SH-SY5Y (cell line): ENCODE data around the gene RARB.

ENCODE experiments used
- GATA2 ChIP-seq: IDR thresholded peaks from 2 replicates; pipeline ENCODE4 v1.6.1; 2011; ENCODE audit warnings: mild to moderate bottlenecking, low read depth, low read length
- GATA3 ChIP-seq: IDR thresholded peaks from 2 replicates; pipeline ENCODE4 v1.6.1; 2011; ENCODE audit warnings: low read depth, mild to moderate bottlenecking, low read length, moderate library complexity

DNA sequence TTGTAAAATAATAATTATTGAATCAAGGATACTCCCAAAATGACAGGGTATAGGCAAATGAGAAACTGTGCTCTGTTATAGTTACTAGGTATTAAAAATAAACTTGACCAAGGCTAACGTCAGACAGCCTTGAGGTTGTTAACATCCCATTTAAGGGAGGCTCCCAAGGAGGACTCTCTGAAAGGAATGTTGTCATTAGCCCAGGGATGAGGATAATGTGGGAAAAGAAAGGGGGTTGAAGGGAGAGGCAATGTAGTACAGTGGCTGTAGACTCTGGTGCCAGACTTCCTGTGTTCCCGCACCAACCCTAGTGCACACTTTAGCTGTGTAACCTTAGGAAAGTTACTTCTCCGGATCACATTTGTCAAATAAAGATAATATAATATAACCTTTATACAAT is 47.0 kb upstream of the RARB start:
- no peak for TF ChIP-seq GATA2
- no peak for TF ChIP-seq GATA3
